Brain microvascular endothelial cell (primary cell): Measurements from ENCODE around the gene RAD51AP1.
A peak's percentile ranks its signal among the peaks of the same experiment; 100 is the strongest.

Source experiments
- DNase-seq: peaks from one replicate; pipeline ENCODE4 v3.0.0-alpha.2; 2020
- H3K27ac ChIP-seq: fragments of 250-450 bp; sonication (Bioruptor Pico); 2 replicates; pipeline ENCODE4 v1.5.1; 2020; ENCODE audit warnings: mild to moderate bottlenecking, moderate library complexity
- H3K27me3 ChIP-seq: fragments of 250-450 bp; sonication (Bioruptor Pico); replicated peaks from 2 replicates; pipeline ENCODE4 v1.5.1; 2020; ENCODE audit warnings: mild to moderate bottlenecking
- H3K36me3 ChIP-seq: fragments of 250-450 bp; sonication (Bioruptor Pico); replicated peaks from 2 replicates; pipeline ENCODE4 v1.5.1; 2020; ENCODE audit warnings: mild to moderate bottlenecking
- H3K4me3 ChIP-seq: 2 replicates; pipeline ENCODE4 v1.5.1; 2011; ENCODE audit warnings: low read depth, mild to moderate bottlenecking, control low read depth, low read length, moderate library complexity
- CTCF ChIP-seq: IDR thresholded peaks from 2 replicates; pipeline ENCODE4 v1.5.1; 2011; ENCODE audit warnings: low read depth, mild to moderate bottlenecking, moderate library complexity, low read length, control low read depth, inconsistent platforms; ENCODE audit errors: missing control alignments
- in situ Hi-C: cut with HindIII; loops from 2 replicates; pipeline ENCODE4 v1.10.0; 2017; ENCODE audit warnings: low sequenced_read_pairs, low pct_ligation_motif_present

The RAD51AP1 gene

GRCh38 chr12:4603946-4604345, 65.3 kb downstream of the RAD51AP1 start:
- in situ Hi-C loops = no loop called here
- Histone ChIP-seq H3K27ac (no peak overlapping the region), H3K27me3 (no peaks in the 10 kb centered on the region), H3K36me3 (no peaks in the 10 kb centered on the region), H3K4me3 (no peak overlapping the region)
- DNase-seq = no peak
- no peak for TF ChIP-seq CTCF

- peak; percentile 84 for DNase-seq
- H3K36me3 ChIP-seq = no peaks in the 10 kb centered on the region
- H3K27ac ChIP-seq = peak overlapping the region; percentile 34
- in situ Hi-C loops = no loop called here
- peak; percentile 98 for TF ChIP-seq CTCF
- no peaks in the 10 kb centered on the region for H3K27me3 ChIP-seq
- peak overlapping the region; percentile 98 for H3K4me3 ChIP-seq
These were observed 66.0 kb downstream of the RAD51AP1 start for GRCh38 chr12:4604684-4605193.

- H3K27me3 ChIP-seq = no peaks in the 10 kb centered on the region
- H3K27ac ChIP-seq = no peak overlapping the region
- DNase-seq = no peak
- no peak for TF ChIP-seq CTCF
- no peak overlapping the region for H3K4me3 ChIP-seq
- in situ Hi-C loops = no loop called here
- H3K36me3 ChIP-seq = peaks cover 12% of the 10 kb centered on the region
These were observed 68.4 kb downstream of the RAD51AP1 start for GRCh38 chr12:4607056-4607455.

GRCh38 chr12:4609071-4609470, 70.4 kb downstream of the RAD51AP1 start:
- H3K27me3 ChIP-seq = no peaks in the 10 kb centered on the region
- DNase-seq = no peak
- peaks cover 25% of the 10 kb centered on the region for H3K36me3 ChIP-seq
- in situ Hi-C loops = no loop called here
- TF ChIP-seq CTCF = no peak
- H3K4me3 ChIP-seq = no peak overlapping the region
- H3K27ac ChIP-seq = no peak overlapping the region
